Endothelial cell of umbilical vein (primary cell): ENCODE measurements around the gene VANGL2. TPM values are rescaled to one million over a fixed set of nuclear protein-coding genes. Genes with fewer than 3 reads are reported as not detected.

Experiments used
- BruUV-seq: library from RNA; stranded (reverse); fragments of 400-500 nt; replicated peaks from 2 replicates; lab custom pipeline; 2021; lab: Mats Ljungman, UMichigan
- CTCF ChIA-PET: fragments of 300-600, 350-600 bp; sonication (Branson Sonifier 250); formaldehyde crosslinking; loops from one replicate; lab custom pipeline; 2021; ENCODE audit warnings: antibody characterized with exemption, inconsistent platforms; lab: Charles Lee
- POLR2A ChIA-PET: fragments of 300-600, 350-600 bp; sonication (Branson Sonifier 250); formaldehyde crosslinking; loops from one replicate; lab custom pipeline; 2021; ENCODE audit warnings: antibody characterized with exemption, inconsistent platforms; lab: Charles Lee
- DNase-seq: peaks from one replicate; pipeline ENCODE4 v3.0.0-alpha.2; 2011; ENCODE audit warnings: low read depth, low spot score
- FAIRE-seq: peaks from 2 replicates; lab custom pipeline; 2011; peaks lifted over from hg19 to GRCh38; lab: Jason Lieb, UNC
- H2AFZ ChIP-seq: 2 replicates; pipeline ENCODE4 v1.6.0; 2012; ENCODE audit warnings: low read depth, low read length, control low read depth, inconsistent platforms
- H3K27ac ChIP-seq: 2 replicates; pipeline ENCODE4 v1.5.1; 2011; ENCODE audit warnings: low read depth, mild to moderate bottlenecking, control low read depth, low read length, moderate library complexity; ENCODE audit not compliant: insufficient read depth
- H3K27me3 ChIP-seq, 2 experiments: 2 replicates each; pipeline versions ENCODE4 v1.6.0 to v1.6.1; 2011; ENCODE audit warnings: low read length in 2 of 2, mixed read lengths in 1 of 2; ENCODE audit not compliant: control insufficient read depth in 2 of 2, insufficient read depth in 2 of 2
- H3K36me3 ChIP-seq, 2 experiments: 2 replicates in 1 of 2; 3 replicates in 1 of 2; pipeline ENCODE4 v1.5.1; 2011; ENCODE audit warnings: low read length in 2 of 2, mild to moderate bottlenecking in 1 of 2, moderate library complexity in 1 of 2; ENCODE audit not compliant: control insufficient read depth in 2 of 2, insufficient read depth in 2 of 2; ENCODE audit errors: extremely low read depth in 1 of 2
- H3K4me1 ChIP-seq: 3 replicates; pipeline ENCODE4 v1.5.1; 2011; ENCODE audit warnings: mild to moderate bottlenecking, low read length; ENCODE audit not compliant: control insufficient read depth, insufficient read depth; ENCODE audit errors: extremely low read depth
- H3K4me2 ChIP-seq: 2 replicates; pipeline ENCODE4 v1.6.1; 2011; ENCODE audit warnings: low read length, control low read depth, mixed read lengths; ENCODE audit not compliant: insufficient read depth
- H3K4me3 ChIP-seq, 3 experiments: fragments of 200-600 bp in 1 of 3; sonication (generic), shearing (Covaris generic) in 1 of 3; replicated peaks in 1 of 3; 2 replicates each; pipeline ENCODE4 v1.5.1; 2011 to 2016; ENCODE audit warnings: control low read depth in 3 of 3, low read length in 3 of 3, mild to moderate bottlenecking in 2 of 3, inconsistent platforms in 1 of 3, low read depth in 1 of 3, moderate library complexity in 1 of 3; ENCODE audit not compliant: insufficient read depth in 1 of 3
- H3K79me2 ChIP-seq: 2 replicates; pipeline ENCODE4 v1.6.0; 2012; ENCODE audit warnings: low read length, inconsistent platforms; ENCODE audit not compliant: control insufficient read depth, insufficient read depth
- H3K9ac ChIP-seq: replicated peaks from 2 replicates; pipeline ENCODE3; 2011; ENCODE audit warnings: low read length, control low read depth; ENCODE audit not compliant: insufficient read depth; ENCODE audit errors: extremely low read depth
- H3K9me1 ChIP-seq: replicated peaks from 3 replicates; pipeline ENCODE4 v1.6.0; 2011; ENCODE audit warnings: mild to moderate bottlenecking, low read length; ENCODE audit not compliant: control insufficient read depth, insufficient read depth; ENCODE audit errors: extremely low read depth
- H3K9me3 ChIP-seq: replicated peaks from 2 replicates; pipeline ENCODE4 v1.5.1; 2012; ENCODE audit warnings: low read length, inconsistent platforms; ENCODE audit not compliant: control insufficient read depth, insufficient read depth
- H4K20me1 ChIP-seq: replicated peaks from 2 replicates; pipeline ENCODE3; 2011; ENCODE audit warnings: mild to moderate bottlenecking, low read length; ENCODE audit not compliant: control insufficient read depth, insufficient read depth; ENCODE audit errors: extremely low read depth
- CTCF ChIP-seq, 2 donors: IDR thresholded peaks; 1 replicate in 1 of 2; 2 replicates in 1 of 2; pipeline ENCODE4 v1.5.1; 2011; ENCODE audit warnings: low read length in 2 of 2, mild to moderate bottlenecking in 2 of 2, moderate library complexity in 2 of 2, control low read depth in 1 of 2, inconsistent platforms in 1 of 2, low read depth in 1 of 2; ENCODE audit not compliant: insufficient read depth in 1 of 2; ENCODE audit errors: extremely low read depth in 1 of 2
- EZH2 ChIP-seq: IDR thresholded peaks from 2 replicates; pipeline ENCODE4 v1.6.1; 2012; ENCODE audit warnings: borderline replicate concordance, low read depth, mild to moderate bottlenecking, moderate library complexity, low read length, inconsistent platforms; ENCODE audit not compliant: severe bottlenecking
- FOS ChIP-seq: IDR thresholded peaks from 2 replicates; pipeline ENCODE4 v1.6.1; 2011; ENCODE audit warnings: mild to moderate bottlenecking, low read length, moderate library complexity, borderline replicate concordance; ENCODE audit not compliant: insufficient read depth
- GATA2 ChIP-seq: IDR thresholded peaks from 2 replicates; pipeline ENCODE4 v1.7.0; 2011; ENCODE audit warnings: low read depth, mild to moderate bottlenecking, moderate library complexity, mixed read lengths, low read length; ENCODE audit not compliant: insufficient read length, insufficient read depth
- JUN ChIP-seq: IDR thresholded peaks from 2 replicates; pipeline ENCODE4 v1.6.1; 2011; ENCODE audit warnings: borderline replicate concordance, low read depth; ENCODE audit not compliant: insufficient read length, insufficient read depth
- MAX ChIP-seq: IDR thresholded peaks from 2 replicates; pipeline ENCODE4 v1.6.1; 2011; ENCODE audit not compliant: insufficient read depth, insufficient read length
- MYC ChIP-seq: IDR thresholded peaks from one replicate; pipeline ENCODE4 v1.6.1; 2011; ENCODE audit warnings: mild to moderate bottlenecking, low read depth, low read length
- POLR2A ChIP-seq: IDR thresholded peaks from 2 replicates; pipeline ENCODE4 v1.6.1; 2012; ENCODE audit warnings: low read depth, mild to moderate bottlenecking, control low read depth, low read length
- POLR2AphosphoS5 ChIP-seq: IDR thresholded peaks from 2 replicates; pipeline ENCODE4 v1.6.1; 2012; ENCODE audit warnings: low read depth, mild to moderate bottlenecking, control low read depth, low read length, moderate library complexity; ENCODE audit not compliant: insufficient read depth
- dilution Hi-C: fragments of 300-500 bp; cut with MboI; formaldehyde crosslinking; loops from one replicate; pipeline ENCODE4 v1.15.0; 2019; ENCODE audit warnings: low sequenced_read_pairs; ENCODE audit not compliant: extremely low pct_ligation_motif_present
- intact Hi-C: fragments of 100-400 bp; cut with micrococcal nuclease; formaldehyde crosslinking; loops from one replicate; pipeline ENCODE4 v1.10.0; 2022
- polyA plus RNA-seq, 4 experiments: library from polyadenylated mRNA; depleted of rRNA in 3 of 4; stranded (reverse) in 3 of 4; unstranded in 1 of 4; fragments of >200 nt; gene quantifications; 2 replicates each; pipeline versions ENCODE4 v1.2.1 to v1.2.3, GENCODE V29; 2011 to 2012; ENCODE audit warnings: missing spikeins in 1 of 4
- total RNA-seq: library from RNA; stranded (reverse); gene quantifications from 2 replicates; pipeline ENCODE4 v1.2.3, GENCODE V29; 2021

The VANGL2 gene
- total and polyA plus RNA-seq, 2 donors (not counting 3 experiments of a cell fraction or from before 2014, with no cell fraction given) = 0.01 TPM; not detected in 1

- BruUV-seq = no TSS peak
- POLR2A ChIA-PET = no interaction called here
- peaks cover under 1% of the 10 kb centered on the region for H3K4me1 ChIP-seq
- no peaks in the 10 kb centered on the region for H4K20me1 ChIP-seq
- CTCF ChIA-PET = interaction anchor here (1.2 to 1.6 kb wide), 2 partner anchors 10 to 21 kb away, joined by 3 to 10 read pairs; no protein-coding TSS in a partner anchor
- dilution Hi-C loops = no loop called here
- H3K36me3 ChIP-seq = no peaks in the 10 kb centered on the region
- FAIRE-seq = no peak
- H3K9me1 ChIP-seq = no peaks in the 10 kb centered on the region
- H3K9me3 ChIP-seq = no peaks in the 10 kb centered on the region
- no peak overlapping the region for H3K4me3 ChIP-seq
- H3K79me2 ChIP-seq = no peaks in the 10 kb centered on the region
- H3K27ac ChIP-seq = no peak overlapping the region
- intact Hi-C loops = no loop called here
- no peak overlapping the region for H3K4me2 ChIP-seq
- no peak overlapping the region for H3K9ac ChIP-seq
- peaks cover 65 to 79% of the 10 kb centered on the region in 2 experiments for H3K27me3 ChIP-seq
- no peak overlapping the region for H2AFZ ChIP-seq
- no peak for DNase-seq
- no peak for TF ChIP-seq FOS
- no peak for TF ChIP-seq EZH2
- no peak for TF ChIP-seq MAX
- TF ChIP-seq CTCF (IDR thresholded peaks at IDR 0.05; ENCODE audit: extremely low read depth in 1 of 2, insufficient read depth in 1 of 2, low read depth in 1 of 2, low read length in 2 of 2) = no peak
- no peak for TF ChIP-seq MYC
- TF ChIP-seq POLR2AphosphoS5 = no peak
- TF ChIP-seq GATA2 = no peak
- no peak for TF ChIP-seq JUN
- no peak for TF ChIP-seq POLR2A
Measured at GRCh38 chr1:160397651-160398050, 2.7 kb upstream of the VANGL2 start.
